ENCODE measurements around the gene UPF1.
"Not testable (repeated sequence)": the region's sequence is repeated elsewhere in the genome, so short reads cannot be mapped to it uniquely, and the experiment has no call there.

Gene UPF1

DNA sequence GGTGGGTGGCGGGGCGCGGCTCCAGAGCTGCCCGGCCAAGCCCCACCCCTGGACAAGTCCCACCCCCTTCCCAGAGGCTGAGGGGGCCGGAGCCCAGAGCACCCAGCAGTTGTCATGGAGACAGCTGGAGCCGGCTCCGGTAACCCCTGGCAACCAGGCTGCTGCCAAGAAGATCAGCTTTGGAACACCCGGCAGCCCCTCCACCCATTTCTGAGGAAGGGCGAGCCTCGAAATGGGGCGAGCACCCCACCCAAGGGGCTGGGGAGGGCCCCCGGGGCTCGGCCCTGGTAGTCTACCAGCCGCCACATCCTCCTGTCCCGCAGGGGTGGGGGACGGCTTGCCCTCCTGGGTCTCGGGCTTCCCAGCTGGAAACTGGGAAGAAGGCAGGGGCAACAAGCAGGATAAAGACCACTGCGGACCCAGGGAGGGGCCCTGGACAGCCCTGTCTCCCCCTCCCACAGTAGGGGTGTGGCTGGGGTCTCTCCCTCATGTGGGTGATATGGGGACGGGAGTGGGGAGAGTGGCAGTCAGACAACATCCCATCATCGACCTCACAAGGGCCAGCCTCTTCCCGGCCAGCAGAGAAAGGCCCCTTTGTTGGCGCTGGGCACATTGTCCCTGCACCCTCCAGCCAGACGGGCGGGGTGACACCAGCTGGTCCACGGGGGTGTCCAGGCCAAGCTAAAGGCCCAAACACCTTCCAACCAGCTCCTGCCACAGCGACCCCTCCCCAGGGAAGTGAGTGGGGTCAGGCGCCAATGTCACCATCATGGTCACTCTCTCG is 62.7 kb downstream of the UPF1 start:
- peaks cover 31 to 50% of the 10 kb centered on the region in 2 donors for H3K27me3 Mint-ChIP-seq
- H3K9me3 Mint-ChIP-seq, result no peaks in the 10 kb centered on the region
- H3K4me1 Mint-ChIP-seq, result peaks cover 9 to 20% of the 10 kb centered on the region in 2 donors
- peaks cover 9 to 22% of the 10 kb centered on the region in 2 donors for H3K36me3 Mint-ChIP-seq
- DNase-seq, result no peak
- peak overlapping the region in 1 of 2 donors; percentile 77 for H3K4me3 Mint-ChIP-seq
- no peak for ATAC-seq (replicated peaks)
- no peak overlapping the region for H3K27ac Mint-ChIP-seq

DNA sequence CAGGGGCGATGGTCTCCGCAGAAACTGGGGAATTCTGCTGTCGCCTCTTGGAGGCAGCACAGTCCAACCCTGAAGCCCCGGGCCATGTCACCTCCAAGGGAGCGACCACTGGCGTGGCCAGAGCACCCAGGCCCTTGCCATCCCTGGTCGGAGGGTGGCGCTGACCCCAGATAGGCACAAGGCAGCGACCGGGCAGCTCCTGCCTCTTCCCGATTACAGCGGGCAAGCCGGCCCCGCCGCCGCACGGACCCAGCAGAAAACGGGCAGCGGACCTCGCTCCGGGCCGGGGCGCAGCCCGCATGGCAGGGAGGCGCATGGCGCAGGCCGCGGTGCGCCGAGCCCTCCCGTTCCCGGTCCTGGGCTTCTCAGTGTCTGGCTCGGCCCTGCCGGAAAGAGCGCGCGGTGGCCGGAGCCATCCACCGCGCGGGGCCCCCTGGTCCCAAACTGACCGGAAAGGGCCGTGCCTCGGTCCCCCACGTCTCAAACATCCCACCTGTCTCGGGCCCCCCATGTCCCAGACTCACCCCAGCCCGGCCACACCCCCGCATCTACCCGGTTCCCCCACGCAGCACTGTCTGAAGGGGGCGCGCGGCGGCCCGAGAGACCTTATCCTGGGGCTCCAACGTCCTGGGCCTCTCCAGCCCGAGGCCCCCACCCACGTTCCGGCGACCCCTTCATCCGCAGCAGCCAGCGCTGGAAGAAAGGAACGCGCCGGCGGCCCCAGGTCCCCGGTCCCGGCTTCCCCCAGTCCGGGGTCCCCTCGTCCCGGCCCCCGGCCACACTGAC is 63.5 kb downstream of the UPF1 start:
- H3K36me3 Mint-ChIP-seq, result peaks cover 15 to 30% of the 10 kb centered on the region in 2 donors
- H3K4me1 Mint-ChIP-seq, result peaks cover 9 to 20% of the 10 kb centered on the region in 2 donors
- DNase-seq (no peak), ATAC-seq (replicated peaks) (peak; percentile 36 to 48)
- H3K4me3 Mint-ChIP-seq, result peak overlapping the region; percentile 52 to 77
- H3K27me3 Mint-ChIP-seq, result peaks cover 24 to 50% of the 10 kb centered on the region in 2 donors
- H3K9me3 Mint-ChIP-seq, result no peaks in the 10 kb centered on the region
- no peak overlapping the region for H3K27ac Mint-ChIP-seq

DNA sequence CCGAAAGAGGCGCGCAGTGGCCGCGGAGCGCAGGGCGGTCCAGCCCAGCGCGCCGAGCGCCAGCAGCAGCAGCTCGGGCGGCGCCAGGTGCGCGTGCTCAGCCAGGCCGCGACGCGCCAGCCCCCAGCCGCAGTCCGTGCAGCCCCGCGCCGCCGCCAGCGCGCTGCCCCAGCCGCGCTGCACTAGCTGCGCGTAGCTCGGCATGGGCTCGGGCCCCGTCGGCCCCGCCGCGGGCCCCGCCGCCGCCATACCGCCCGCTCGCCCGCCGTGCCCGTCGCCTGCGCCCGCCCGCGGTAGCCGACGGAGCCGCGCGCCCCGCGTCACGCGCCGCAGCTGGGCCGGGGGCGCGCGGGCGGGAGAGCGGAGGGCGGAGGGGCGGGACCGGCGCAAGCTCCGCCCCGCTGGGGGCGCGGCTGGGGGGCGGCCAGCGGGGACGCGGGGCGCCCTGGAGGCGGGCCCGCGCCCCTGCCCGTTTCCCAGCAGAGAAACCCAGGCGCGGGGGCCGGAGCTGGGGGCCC is 64.1 kb downstream of the UPF1 start, which contains the start of gene CERS1:
CERS1 (minus strand) TSS at position 335 of the 518 bp plus-strand sequence; CDS start at position 249, 86 bp downstream.
- Mint-ChIP-seq H3K27ac (no peak within 1 kb of the TSS), H3K9me3 (no peaks in the 10 kb centered on the region), H3K36me3 (peaks cover 20 to 34% of the 10 kb centered on the region in 2 donors), H3K4me3 (peak within 1 kb of the TSS; percentile 83 to 85), H3K4me1 (peaks cover 9 to 20% of the 10 kb centered on the region in 2 donors), H3K27me3 (peaks cover 23 to 50% of the 10 kb centered on the region in 2 donors)
- ATAC-seq (replicated peaks), result peak; percentile 27 to 44
- no peak for DNase-seq

DNA sequence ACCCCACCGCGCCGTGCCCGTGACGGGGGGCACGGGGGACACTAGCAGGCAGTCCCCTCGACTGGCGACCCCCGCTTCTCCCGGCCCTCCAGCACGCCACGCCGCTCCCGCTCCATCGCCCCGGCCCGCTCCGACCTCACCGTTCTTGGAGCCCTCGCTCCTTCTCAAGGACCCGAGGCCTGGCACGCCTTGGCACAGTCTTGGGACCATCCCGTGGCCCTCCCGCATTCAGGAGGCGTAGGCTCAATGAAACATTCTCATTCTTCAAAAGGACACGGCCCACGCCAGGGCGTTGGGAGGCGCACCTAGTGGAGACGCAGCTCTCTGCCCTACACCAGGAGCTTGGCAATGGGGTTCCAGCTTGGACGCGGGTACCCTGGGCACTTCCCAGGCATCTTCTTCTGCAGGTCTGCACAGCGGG is 64.7 kb downstream of the UPF1 start:
- no peak overlapping the region for H3K27ac Mint-ChIP-seq
- H3K4me1 Mint-ChIP-seq, result peaks cover 9 to 20% of the 10 kb centered on the region in 2 donors
- no peak for DNase-seq
- H3K9me3 Mint-ChIP-seq, result no peaks in the 10 kb centered on the region
- ATAC-seq (replicated peaks), result no peak
- peak overlapping the region; percentile 83 to 85 for H3K4me3 Mint-ChIP-seq
- peaks cover 25 to 40% of the 10 kb centered on the region in 2 donors for H3K36me3 Mint-ChIP-seq
- peaks cover 23 to 50% of the 10 kb centered on the region in 2 donors for H3K27me3 Mint-ChIP-seq

DNA sequence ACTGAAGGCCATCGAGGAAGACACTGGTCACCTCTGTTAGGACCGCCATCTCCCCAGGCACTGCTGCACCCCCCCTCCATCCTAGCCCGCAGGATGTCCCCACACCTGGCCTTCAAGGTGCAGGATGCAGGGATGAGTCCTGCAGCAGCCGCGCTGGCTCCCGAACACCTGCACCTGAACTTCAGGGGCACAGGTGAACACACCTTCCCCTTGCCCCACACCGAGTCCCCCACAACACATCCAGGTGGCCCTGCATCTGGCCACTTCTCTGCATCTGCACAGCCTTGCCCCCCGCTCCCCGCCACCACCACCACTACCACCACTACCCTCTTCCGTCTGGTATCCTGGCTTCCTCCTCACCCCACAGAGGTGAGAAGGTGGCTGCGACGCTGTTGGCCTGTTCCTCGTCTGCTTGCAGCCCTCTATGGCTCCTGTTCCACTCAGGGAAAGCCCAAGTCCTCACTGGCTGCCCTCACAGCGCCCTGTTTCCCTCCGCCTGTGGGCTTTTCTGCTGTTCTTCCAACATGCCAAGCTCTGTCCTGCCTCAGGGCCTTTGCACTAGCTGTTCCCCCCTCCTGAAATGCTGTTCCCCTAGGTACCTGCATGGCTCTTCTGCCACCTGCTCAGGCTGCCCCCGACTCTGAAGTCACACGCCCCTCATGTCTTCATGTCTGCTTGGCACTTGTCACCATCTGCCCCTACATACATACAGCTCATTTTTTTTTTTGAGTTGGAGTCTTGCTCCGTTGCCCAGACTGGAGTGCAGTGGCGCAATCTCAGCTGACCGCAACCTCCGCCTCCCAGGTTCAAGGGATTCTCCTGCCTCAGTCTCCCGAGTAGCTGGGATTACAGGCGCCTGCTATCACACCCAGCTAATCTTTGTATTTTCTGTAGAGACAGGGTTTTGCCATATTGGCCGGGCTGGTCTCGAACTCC is 65.6 kb downstream of the UPF1 start:
- ATAC-seq (replicated peaks), result no peak
- Mint-ChIP-seq H3K4me1 (peaks cover 9 to 20% of the 10 kb centered on the region in 2 donors), H3K4me3 (peak overlapping the region in 1 of 2 donors; percentile 23), H3K9me3 (no peaks in the 10 kb centered on the region), H3K27ac (no peak overlapping the region), H3K27me3 (peaks cover 23 to 50% of the 10 kb centered on the region in 2 donors), H3K36me3 (peaks cover 30 to 45% of the 10 kb centered on the region in 2 donors)
- no peak for DNase-seq

DNA sequence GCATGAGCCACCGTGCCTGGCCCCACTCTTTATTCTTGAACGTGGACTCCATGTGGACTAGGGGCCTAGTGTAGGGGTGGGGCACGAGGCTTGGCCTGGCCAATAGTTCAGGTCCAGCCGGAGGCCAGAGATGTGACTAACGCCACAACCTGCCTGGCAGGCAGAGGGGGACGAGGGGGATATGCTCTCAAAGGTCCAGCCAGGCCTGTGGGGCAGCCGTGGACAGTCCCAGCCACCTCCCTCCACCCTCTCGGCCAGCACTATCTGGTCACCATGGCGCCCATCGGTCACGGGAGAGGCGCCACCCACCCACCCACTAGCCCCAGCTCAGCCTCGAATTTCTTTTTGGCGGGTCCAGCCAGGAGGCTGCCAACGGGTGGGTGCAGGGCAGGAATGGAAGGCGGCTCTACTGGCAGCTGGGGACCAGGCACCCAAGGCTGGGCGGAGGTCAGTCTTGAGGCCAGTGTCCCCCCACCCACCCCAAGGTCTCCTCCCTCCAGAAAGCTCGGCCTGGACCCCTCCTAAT is 66.4 kb downstream of the UPF1 start:
- DNase-seq (no peak), ATAC-seq (replicated peaks) (no peak)
- no peak overlapping the region for H3K27ac Mint-ChIP-seq
- H3K27me3 Mint-ChIP-seq, result peaks cover 23 to 42% of the 10 kb centered on the region in 2 donors
- H3K36me3 Mint-ChIP-seq, result peaks cover 33 to 51% of the 10 kb centered on the region in 2 donors
- no peak overlapping the region for H3K4me3 Mint-ChIP-seq
- H3K4me1 Mint-ChIP-seq, result peaks cover 9 to 20% of the 10 kb centered on the region in 2 donors
- H3K9me3 Mint-ChIP-seq, result no peaks in the 10 kb centered on the region

DNA sequence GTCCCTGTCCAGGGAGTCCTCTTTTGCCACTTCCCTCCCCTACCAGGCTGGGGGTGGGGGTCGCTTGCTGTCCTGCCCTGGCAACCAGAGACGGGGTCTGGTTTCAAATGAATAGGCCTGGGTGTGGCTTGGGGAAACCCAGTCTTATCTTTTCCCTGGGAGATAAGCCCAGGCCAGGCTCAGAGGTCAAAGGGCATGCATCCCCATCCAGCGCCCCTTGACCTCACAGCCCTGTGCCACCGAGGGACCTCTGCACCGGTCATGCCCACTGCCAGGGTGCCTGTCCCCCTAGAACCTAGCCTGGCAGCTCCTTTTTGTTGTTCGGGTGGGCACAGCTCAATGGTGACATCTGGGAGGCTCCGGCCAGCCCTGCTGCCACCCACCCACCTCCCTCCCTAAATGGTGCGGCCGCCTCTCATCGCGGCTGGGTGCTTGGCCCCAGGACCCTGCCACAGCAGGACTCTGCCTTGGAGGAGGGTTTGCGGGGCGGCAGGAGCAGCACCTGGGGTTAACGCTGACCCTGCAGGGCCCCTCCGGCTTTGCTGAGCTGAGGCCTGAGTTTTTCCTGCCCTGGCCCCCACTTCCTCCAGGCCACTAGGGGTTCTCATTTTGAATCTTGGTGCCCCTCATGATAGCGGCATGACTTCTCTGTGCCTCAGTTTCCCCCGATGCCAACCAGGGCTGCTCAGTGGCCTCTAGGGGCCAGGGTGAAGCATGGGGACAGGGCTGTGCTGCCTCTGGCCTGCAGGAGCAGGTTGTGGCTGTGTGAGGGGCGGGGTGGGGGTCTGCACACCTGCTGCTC is 67.0 kb downstream of the UPF1 start:
- Mint-ChIP-seq H3K4me1 (peaks cover 9 to 20% of the 10 kb centered on the region in 2 donors), H3K4me3 (no peak overlapping the region), H3K27me3 (peaks cover 16 to 35% of the 10 kb centered on the region in 2 donors), H3K36me3 (peaks cover 37 to 56% of the 10 kb centered on the region in 2 donors), H3K9me3 (no peaks in the 10 kb centered on the region), H3K27ac (no peak overlapping the region)
- DNase-seq, result no peak
- ATAC-seq (replicated peaks), result no peak

DNA sequence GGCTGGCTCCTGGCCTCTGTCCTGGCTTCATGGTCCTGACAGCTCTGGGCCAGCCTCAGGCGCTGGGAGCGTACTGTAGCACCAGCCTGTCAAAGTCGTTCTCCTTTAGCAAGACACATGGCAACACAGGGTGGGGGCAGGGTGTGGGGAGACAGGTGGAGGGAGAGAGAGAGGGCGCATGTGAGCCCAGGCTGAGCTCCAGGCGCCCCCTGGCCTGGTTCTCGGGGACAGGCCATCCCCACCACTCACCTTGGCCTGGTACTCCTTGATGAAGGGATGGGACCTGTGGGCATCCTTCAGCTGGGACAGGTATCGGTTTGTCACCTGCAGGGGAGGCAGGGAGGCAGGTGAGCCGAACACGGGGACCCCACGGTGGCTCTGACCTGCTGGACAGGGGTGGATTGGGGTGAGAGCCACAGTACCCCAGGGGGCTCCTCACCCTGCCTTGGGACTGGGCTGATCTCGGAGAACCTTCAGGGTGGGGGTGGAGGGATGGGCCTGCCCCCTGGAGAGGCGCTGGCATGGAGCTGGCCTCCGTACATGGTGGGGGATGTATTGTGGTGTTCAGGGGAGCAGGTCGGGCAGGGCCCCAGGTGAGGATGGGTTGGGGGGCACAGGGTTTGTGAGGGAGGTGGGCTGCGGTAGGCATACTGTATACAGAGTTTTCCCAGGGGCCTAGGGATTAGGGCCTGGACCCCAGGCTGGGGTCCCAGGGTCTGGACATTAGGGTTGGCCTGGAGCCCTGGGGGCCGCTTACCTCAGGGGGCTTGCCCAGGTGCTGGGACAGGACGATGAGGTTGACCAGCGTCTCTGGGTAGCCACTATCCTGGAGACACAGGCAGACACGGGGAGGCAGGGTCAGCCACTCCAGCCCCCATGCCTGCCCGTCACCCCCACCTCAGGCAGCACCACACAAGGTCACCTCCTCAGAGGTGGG is 68.1 kb downstream of the UPF1 start:
- Mint-ChIP-seq H3K36me3 (peaks cover 40 to 62% of the 10 kb centered on the region in 2 donors), H3K27me3 (peaks cover 13 to 27% of the 10 kb centered on the region in 2 donors), H3K4me3 (no peak overlapping the region), H3K9me3 (no peaks in the 10 kb centered on the region), H3K27ac (no peak overlapping the region), H3K4me1 (peaks cover 9 to 16% of the 10 kb centered on the region in 2 donors)
- DNase-seq (no peak), ATAC-seq (replicated peaks) (no peak)

DNA sequence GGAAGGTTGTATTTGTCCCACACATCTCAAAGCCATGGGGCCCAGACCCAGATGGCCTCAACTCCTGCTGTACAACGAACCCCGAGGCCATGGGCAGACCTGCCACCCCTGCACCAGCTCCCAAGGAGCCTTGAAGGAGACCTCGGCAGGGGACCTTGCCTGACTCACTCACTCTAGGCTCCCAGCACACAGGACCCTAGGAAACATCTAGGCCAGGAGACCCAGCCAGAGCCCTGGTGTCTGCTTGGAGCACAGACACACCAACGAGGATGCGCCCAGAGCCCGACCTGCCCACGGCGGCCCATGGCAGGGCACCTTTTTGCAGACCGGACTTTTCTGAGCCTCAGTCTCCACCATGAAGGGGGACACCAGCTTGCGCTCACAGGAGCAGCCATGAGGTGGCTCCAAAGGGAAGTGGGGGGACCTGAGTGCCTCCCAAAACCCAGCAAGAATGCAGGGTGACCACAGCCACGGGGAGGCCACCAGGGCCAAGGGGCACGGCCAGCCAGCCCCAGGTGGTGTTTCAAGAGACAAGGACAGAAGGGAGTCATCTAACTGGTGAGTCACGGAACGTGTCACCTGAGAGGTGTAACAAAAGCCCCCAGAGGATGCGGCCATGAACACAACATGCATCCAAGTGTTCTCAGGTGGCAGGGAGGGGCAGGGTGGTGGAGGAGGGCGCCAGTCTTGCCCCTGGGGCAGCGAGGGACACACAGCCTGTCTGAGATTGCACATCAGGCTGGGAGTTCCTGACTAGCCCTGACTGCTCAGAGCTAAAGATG is 69.1 kb downstream of the UPF1 start:
- Mint-ChIP-seq H3K27me3 (peaks cover 13 to 19% of the 10 kb centered on the region in 2 donors), H3K36me3 (peaks cover 46 to 71% of the 10 kb centered on the region in 2 donors), H3K4me3 (no peak overlapping the region), H3K4me1 (peaks cover 9 to 11% of the 10 kb centered on the region in 2 donors), H3K9me3 (no peaks in the 10 kb centered on the region), H3K27ac (peak overlapping the region; percentile 37)
- no peak for ATAC-seq (replicated peaks)
- no peak for DNase-seq

DNA sequence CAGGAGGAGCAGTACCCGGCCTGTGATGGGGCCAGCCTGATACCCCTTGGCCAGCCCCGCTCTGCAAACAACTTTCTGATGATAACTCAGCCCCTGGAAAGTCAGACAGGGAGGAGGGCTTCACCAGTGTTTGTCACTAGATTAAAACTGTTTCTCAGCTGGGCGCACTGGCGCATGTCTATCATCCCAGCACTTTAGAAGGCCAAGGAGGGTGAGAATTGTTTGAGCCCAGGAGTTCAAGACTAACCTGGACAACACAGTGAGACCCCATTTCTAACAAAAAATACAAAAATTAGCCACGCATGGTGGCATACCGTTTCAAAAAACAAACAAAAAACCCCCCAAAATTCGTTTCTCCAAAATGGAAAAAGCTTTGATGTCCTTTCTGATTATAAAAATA is 69.7 kb downstream of the UPF1 start:
- DNase-seq, result no peak
- H3K4me3 Mint-ChIP-seq, result no peak overlapping the region
- no peak for ATAC-seq (replicated peaks)

DNA sequence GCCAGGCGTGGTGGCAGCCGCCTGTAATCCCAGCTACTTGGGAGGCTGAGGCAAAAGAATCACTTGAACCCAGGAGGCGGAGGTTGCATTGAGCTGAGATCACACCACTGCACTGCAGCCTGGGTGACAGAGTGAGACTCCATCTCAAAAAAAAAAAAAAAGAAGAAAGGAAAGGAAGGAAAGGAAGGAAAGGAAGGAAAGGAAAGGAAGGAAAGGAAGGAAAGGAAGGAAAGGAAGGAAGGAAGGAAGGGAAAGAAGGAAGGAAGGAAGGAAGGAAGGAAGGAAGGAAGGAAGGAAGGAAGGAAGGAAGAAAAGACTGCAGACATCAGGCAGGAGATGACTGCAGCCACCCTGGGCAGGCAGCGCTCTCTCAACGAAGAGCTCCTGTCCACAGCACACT is 70.8 kb downstream of the UPF1 start:
- not testable (repeated sequence) for H3K9me3 Mint-ChIP-seq; H3K4me3 Mint-ChIP-seq; H3K4me1 Mint-ChIP-seq; DNase-seq; ATAC-seq (replicated peaks); H3K27me3 Mint-ChIP-seq
- Mint-ChIP-seq H3K36me3 (peaks cover 49 to 70% of the 10 kb centered on the region in 2 donors), H3K27ac (peak overlapping the region; percentile 56)

More for the DNA sequence above, 69.7 kb downstream of the UPF1 start:
- H3K36me3 Mint-ChIP-seq, result peaks cover 50 to 74% of the 10 kb centered on the region in 2 donors
- peaks cover 5 to 9% of the 10 kb centered on the region in 2 donors for H3K4me1 Mint-ChIP-seq
- no peaks in the 10 kb centered on the region for H3K9me3 Mint-ChIP-seq
- no peak overlapping the region for H3K27ac Mint-ChIP-seq
- H3K27me3 Mint-ChIP-seq, result peaks cover 10 to 14% of the 10 kb centered on the region in 2 donors
